Measurements from ENCODE around the gene SGK2.

The SGK2 gene

GRCh38 chr20:43536817-43537440 lies 21.9 kb upstream of the SGK2 start:
- DNase-seq: no peak

- DNase-seq: peak; percentile 61 to 65
Observed at GRCh38 chr20:43537921-43538877, 20.6 kb upstream of the SGK2 start.

GRCh38 chr20:43538878-43539700 lies 19.7 kb upstream of the SGK2 start:
- no peak for DNase-seq

GRCh38 chr20:43539975-43540672 lies 18.7 kb upstream of the SGK2 start:
- DNase-seq: no peak

DNA sequence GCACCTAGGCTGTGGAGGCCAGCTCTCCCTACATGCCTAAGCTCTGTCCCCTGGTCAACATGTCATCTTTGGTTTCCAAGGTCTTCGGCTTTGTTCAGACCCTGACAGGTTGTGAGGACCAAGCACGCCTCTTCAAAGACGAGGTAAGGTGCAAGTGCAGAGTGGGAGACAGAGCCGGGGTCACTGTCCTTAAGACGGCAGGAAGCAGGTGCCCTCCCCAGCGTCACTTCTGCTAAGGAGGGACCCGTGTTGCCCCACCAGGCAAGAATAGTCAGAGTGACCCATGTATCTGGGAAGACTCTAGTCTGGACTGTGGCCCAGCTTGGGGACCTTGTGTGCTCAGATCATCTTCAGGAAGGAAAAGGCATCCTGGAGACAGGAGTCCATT lies 18.2 kb upstream of the SGK2 start:
- DNase-seq: no peak

- no peak for DNase-seq
Observed at GRCh38 chr20:43541214-43541613, 17.6 kb upstream of the SGK2 start.

- no peak for DNase-seq
Observed at GRCh38 chr20:43542161-43542560, 16.7 kb upstream of the SGK2 start.

DNA sequence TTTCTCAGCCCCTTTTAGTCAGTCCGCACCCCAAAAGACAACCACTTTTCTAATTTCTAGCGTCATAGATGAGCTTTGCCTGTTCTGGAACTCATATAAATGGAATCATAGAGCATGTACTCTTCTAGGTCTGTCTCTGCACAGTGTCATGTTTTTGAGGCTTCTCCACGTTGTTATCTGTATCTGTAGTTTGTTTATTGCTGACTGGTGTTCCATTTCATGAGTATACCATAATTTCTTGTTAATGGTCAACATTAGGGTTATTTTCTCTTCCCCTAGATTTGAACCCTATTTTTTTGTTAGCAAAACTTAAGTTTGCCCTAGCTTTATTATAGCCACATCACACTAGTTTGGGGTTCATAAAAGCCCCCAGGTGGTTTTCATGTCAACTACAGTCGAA lies 16.2 kb upstream of the SGK2 start:
- DNase-seq: no peak

GRCh38 chr20:43543138-43543537 lies 15.7 kb upstream of the SGK2 start:
- no peak for DNase-seq

GRCh38 chr20:43544501-43544900 lies 14.3 kb upstream of the SGK2 start:
- DNase-seq: no peak

DNA sequence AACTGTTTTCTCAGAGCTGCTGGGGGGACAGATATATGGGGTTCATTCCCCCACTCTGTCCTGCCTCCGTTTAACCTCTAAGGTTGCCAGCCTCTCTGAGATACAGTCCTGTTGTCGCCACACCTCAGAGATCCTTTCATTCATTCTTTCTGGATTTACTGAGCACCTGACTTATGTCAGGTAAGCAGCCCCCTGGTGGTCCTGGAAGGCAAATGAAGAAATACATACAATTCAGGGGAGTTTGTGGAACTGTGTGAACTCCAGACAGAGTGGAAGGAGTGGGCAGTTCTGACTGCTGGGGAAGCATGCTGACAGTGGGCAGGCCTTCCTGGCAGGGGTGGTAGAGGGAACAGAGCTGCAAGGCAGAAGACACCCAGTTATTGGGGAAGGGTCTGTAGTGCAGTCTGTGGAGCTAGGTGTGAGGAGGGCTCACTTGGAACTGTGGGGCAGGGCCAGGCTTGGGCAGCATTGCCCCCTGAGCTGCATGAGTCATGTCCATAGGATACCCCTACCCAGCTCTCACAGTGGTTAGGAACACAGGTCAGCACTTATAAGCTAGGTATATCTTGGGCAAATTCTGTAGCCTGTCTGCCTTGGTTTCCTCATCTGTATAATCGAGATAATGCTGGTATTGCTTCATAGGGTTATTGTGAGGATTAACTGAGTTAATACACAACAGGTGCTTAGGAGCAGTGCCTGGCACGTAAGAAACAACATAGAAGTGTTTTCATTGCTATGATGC lies 12.8 kb upstream of the SGK2 start:
- DNase-seq: no peak

DNA sequence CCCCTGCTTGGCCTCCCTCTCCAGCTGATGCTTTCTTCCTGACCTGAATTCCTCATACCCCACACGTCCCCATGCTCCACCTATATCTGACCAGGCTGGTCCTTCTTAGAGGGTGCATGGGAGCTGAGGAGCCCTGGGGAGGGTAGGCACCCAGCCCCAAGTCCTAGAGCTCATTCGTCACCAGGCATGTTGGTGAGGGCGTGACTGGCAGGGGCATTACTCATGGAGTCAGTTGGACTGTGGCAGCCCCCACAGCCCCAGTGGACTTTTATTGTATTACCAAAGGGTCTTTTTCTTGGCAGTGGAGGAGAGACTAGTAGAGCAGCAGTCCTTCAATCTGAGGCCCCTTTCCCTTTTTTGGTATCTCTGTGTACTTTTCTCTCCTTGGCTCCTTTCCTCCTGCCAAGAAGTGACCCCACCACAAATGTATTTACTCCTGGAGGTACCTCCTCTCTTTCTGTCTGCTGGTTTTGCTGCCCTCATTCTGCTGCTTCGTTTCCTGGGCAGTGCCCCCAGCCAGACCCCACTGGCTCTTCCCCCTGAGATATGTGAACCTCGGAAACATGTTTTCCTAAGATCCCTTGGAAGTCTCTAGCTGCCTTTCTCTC lies 10.4 kb upstream of the SGK2 start:
- no peak for DNase-seq

DNA sequence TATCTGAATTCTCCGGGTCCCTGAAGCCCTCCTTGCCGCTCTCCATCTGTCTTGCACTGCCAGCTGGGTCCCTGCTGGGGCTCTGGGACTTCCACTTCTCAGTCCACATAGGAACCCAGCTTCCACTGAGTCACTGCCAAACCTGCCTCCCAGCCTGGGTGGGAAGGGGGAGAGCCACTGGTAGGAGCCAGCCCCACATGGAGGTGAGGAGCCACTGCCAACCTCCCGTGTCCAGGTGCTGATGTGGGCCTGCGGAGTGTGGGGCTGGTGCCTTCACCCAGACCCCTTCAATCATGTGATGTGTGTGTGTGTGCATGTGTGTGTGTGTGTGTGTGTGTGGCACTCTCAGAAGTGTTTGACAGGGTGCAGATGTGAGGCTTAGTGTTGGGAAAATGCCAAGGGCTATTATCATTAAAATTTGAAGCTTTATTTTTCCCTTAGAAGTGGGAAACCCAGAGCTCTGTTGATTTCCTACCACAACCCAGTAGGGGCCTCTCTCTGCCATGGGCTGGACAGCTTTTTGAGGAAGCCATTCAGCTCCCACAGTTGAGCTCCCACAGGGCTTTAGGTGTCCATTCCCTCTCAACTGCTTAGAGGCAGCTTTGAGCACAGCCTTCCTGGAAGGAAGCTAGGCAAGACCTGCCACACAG lies 9.3 kb upstream of the SGK2 start:
- no peak for DNase-seq

DNA sequence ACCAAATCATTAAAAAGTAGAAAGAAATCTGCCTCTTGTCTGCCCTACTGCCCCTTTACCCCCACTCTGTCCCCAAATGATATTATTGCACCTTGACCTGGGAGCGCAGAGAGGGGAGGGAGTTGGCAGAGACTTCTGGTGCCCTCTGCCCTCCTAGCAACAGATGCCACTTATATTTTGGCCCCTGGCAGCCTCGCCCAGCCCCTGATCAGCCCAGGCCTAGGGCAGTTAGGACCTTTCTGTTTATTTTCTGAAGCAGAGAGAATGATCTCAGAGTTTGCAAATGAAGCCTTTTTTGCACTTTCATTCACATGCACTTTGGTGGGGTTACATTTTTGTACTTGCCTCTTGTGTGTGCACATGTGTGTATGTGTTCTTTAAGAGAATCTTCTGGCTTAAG lies 8.4 kb upstream of the SGK2 start:
- DNase-seq: no peak

DNA sequence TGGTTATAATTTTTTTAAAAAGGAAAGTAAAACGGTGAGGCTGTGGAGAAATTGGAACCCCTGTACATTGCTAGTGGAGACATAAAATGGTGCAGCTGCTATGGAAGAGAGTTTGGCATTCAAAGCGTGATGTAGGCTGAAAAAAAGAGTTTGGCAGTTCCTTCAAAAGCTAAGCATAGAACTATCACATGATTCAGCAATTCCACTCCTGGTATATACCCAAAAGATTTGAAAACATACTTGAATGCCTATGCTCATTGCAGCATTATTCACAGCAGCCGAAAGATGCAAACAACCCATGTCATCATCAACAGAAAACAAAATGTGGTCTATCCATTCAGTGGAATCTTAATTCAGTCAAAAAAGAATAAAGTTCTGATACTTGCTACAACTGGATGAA lies 4.5 kb upstream of the SGK2 start:
- no peak for DNase-seq

- DNase-seq: no peak
Observed at GRCh38 chr20:43559147-43559987, 540 bp downstream of the SGK2 start.

DNA sequence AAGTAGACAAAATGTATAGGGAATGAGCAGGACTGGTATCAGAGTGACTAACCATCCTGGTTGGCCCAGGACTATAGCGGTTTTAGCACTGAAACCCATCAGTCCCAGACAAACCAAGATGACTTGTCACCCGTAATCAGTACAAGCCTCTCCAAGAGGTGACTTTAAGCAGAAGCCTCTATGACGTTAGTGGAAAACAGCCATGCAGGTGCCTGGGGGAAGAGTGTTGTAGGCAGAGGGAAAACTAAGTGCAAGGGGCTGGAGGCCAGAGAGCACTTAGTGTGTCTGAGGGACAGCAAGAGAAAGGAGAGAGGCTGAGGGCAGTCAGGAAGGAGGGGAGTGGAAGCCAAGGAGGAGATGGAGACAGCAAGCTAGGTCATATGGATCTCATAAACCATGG lies 2.1 kb downstream of the SGK2 start:
- no peak for DNase-seq

DNA sequence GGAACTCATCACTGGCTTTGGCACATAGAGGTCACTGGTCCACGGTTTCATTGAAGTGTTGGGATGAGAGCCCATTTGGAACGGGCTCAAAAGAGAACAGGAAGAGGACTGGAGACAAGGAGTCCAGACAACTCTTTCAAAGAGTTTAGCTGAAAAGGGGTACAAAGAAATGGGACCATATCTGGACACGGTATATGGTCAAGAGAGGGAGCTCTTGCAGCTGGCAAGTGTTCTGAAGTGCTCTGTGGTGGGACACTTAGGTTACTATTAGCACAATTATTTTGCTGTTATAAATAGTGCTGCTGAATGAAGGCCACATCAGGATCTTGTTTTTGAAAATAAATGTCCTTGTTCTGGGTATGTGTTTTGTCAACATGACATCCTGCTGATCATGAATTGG lies 4.6 kb downstream of the SGK2 start:
- no peak for DNase-seq

DNA sequence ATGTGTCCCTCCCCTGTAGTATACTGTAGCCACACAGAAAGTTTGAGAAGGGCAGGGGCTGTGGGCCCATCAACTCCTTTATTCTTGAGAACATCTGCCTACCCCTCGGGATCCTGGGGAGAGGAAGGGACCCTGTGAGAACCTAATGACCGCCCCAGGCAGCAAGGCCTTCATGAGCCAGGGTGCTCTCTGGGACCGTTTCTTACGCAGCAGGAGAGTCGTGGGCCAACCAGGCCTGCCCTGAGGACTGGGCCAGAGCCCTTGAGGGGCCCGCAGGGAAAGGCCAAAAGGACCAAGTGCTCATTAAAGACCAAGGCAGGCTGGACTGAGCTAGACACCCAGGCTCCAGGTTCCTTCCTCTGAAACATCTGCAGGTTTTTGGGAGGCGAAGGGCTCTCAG lies 5.2 kb downstream of the SGK2 start:
- DNase-seq: no peak

GRCh38 chr20:43564455-43564854 lies 5.6 kb downstream of the SGK2 start:
- DNase-seq: no peak

Measured in activated T-cell treated with anti-CD3 and anti-CD28 coated beads, Interleukin-2, amount 50 U/mL, for 48 hours (primary cell).